Liver (tissue), 9 donors: Measurements from ENCODE around the gene IKBKE. TPM values are rescaled to one million over a fixed set of nuclear protein-coding genes. Genes with fewer than 3 reads are reported as not detected.

Experiments
- DNase-seq: peaks from one replicate; pipeline ENCODE4 v3.0.0-alpha.2; 2017; ENCODE audit warnings: low spot score
- H3K27ac ChIP-seq, 2 donors: one replicate each; pipeline ENCODE4 v1.7.0; 2013; ENCODE audit warnings: inconsistent platforms in 2 of 2, low read length in 2 of 2, control low read depth in 1 of 2, low read depth in 1 of 2, mild to moderate bottlenecking in 1 of 2
- H3K27me3 ChIP-seq, 4 donors: one replicate each; pipeline versions ENCODE4 v1.6.1 to v1.7.0; 2013; ENCODE audit warnings: low read length in 3 of 4, inconsistent platforms in 1 of 4, mild to moderate bottlenecking in 1 of 4, moderate library complexity in 1 of 4; ENCODE audit not compliant: control insufficient read depth in 4 of 4, insufficient read depth in 4 of 4
- H3K36me3 ChIP-seq, 4 donors: one replicate each; pipeline versions ENCODE4 v1.6.1 to v1.7.0; 2013; ENCODE audit warnings: low read length in 3 of 4, mild to moderate bottlenecking in 3 of 4, low read depth in 1 of 4, moderate library complexity in 1 of 4; ENCODE audit not compliant: control insufficient read depth in 4 of 4, insufficient read depth in 3 of 4
- H3K4me1 ChIP-seq, 4 donors: one replicate each; pipeline versions ENCODE4 v1.6.1 to v1.7.0; 2013; ENCODE audit warnings: low read length in 3 of 4, mild to moderate bottlenecking in 3 of 4, moderate library complexity in 1 of 4; ENCODE audit not compliant: control insufficient read depth in 4 of 4, insufficient read depth in 4 of 4
- H3K4me3 ChIP-seq, 3 donors: one replicate each; pipeline versions ENCODE4 v1.6.1 to v1.7.0; 2013; ENCODE audit warnings: low read length in 3 of 3, control low read depth in 1 of 3, low read depth in 1 of 3, mild to moderate bottlenecking in 1 of 3
- H3K9ac ChIP-seq, 2 donors: one replicate each; pipeline ENCODE4 v1.7.0; 2013; ENCODE audit warnings: low read length in 2 of 2, mild to moderate bottlenecking in 2 of 2, moderate library complexity in 2 of 2, control low read depth in 1 of 2, low read depth in 1 of 2
- H3K9me3 ChIP-seq, 4 donors: one replicate each; pipeline versions ENCODE4 v1.6.1 to v1.7.0; 2013; ENCODE audit warnings: low read length in 3 of 4; ENCODE audit not compliant: control insufficient read depth in 4 of 4
- CTCF ChIP-seq: fragments of 150-350 bp; IDR thresholded peaks from 2 replicates; pipeline ENCODE4 v1.5.1; 2017; ENCODE audit warnings: improper control_type of control experiment, low read depth, low read length; ENCODE audit not compliant: missing input control
- EGR1 ChIP-seq, 2 donors: IDR thresholded peaks; 2 replicates each; pipeline ENCODE4 v1.6.1; 2016 to 2018; ENCODE audit warnings: antibody characterized with exemption in 2 of 2, low read depth in 2 of 2
- FOXA1 ChIP-seq: IDR thresholded peaks from 2 replicates; pipeline ENCODE4 v1.6.1; 2016; ENCODE audit warnings: antibody characterized with exemption
- FOXA2 ChIP-seq: IDR thresholded peaks from 2 replicates; pipeline ENCODE4 v1.6.1; 2016; ENCODE audit warnings: antibody characterized with exemption
- HNF4G ChIP-seq: IDR thresholded peaks from 2 replicates; pipeline ENCODE4 v1.6.1; 2016; ENCODE audit warnings: antibody characterized with exemption
- MAX ChIP-seq: IDR thresholded peaks from 2 replicates; pipeline ENCODE4 v1.6.1; 2016; ENCODE audit warnings: antibody characterized with exemption
- RAD21 ChIP-seq, 2 donors: IDR thresholded peaks; 2 replicates each; pipeline ENCODE4 v1.6.1; 2016; ENCODE audit warnings: antibody characterized with exemption in 2 of 2, mild to moderate bottlenecking in 2 of 2
- REST ChIP-seq: IDR thresholded peaks from 2 replicates; pipeline ENCODE4 v1.6.1; 2016; ENCODE audit warnings: antibody characterized with exemption, mild to moderate bottlenecking
- SP1 ChIP-seq: IDR thresholded peaks from 2 replicates; pipeline ENCODE4 v1.6.1; 2018; ENCODE audit warnings: antibody characterized with exemption, mild to moderate bottlenecking
- TAF1 ChIP-seq: conservative IDR thresholded peaks from 2 replicates; pipeline ENCODE4 v1.6.1; 2016; ENCODE audit warnings: antibody characterized with exemption, mild to moderate bottlenecking
- YY1 ChIP-seq: IDR thresholded peaks from 2 replicates; pipeline ENCODE4 v1.6.1; 2016; ENCODE audit warnings: antibody characterized with exemption, mild to moderate bottlenecking
- WGBS: extraction: QIAGEN DNeasy Blood & Tissue Kit; methylation state at CpG from one replicate; pipeline ENCODE4 v1.1.7; 2013; 5-methylcytosine and 5-hydroxymethylcytosine counted together
- polyA plus RNA-seq, 2 donors: library from polyadenylated mRNA; stranded (reverse) in 1 of 2; unstranded in 1 of 2; fragments of 200-250 nt in 1 of 2; fragments of >200 nt in 1 of 2; fragmentation: Nextera tagmentation in 1 of 2; extraction: Ambion mirVana in 1 of 2; gene quantifications; one replicate each; pipeline versions ENCODE4 v1.2.1 to v1.2.3, GENCODE V29; 2013 to 2015
- total RNA-seq, 2 donors: library from RNA; depleted of rRNA; stranded (reverse); fragments of >200 nt; gene quantifications; one replicate each; pipeline ENCODE4 v1.2.3, GENCODE V29; 2014
- donor health status: healthy.
- donor health status: healthy.
- donor health status: healthy.
- donor health status: healthy.
- donor health status: healthy.

Gene IKBKE
- total and polyA plus RNA-seq, 4 donors = 0.81 to 3.9 (median 1.5) TPM

- H3K4me1 ChIP-seq = no peaks in the 10 kb centered on the region
- 83% methylated on average over 11 of the region's 11 CpGs for WGBS
- H3K9me3 ChIP-seq = no peaks in the 10 kb centered on the region
- H3K27me3 ChIP-seq = no peaks in the 10 kb centered on the region
- H3K9ac ChIP-seq = no peak overlapping the region
- no peak overlapping the region for H3K4me3 ChIP-seq
- DNase-seq = no peak
- no peak for TF ChIP-seq MAX
- no peak for TF ChIP-seq CTCF
- TF ChIP-seq SP1 = no peak
- no peak for TF ChIP-seq REST
- TF ChIP-seq FOXA1 = no peak
- no peak for TF ChIP-seq FOXA2
- TF ChIP-seq EGR1 (IDR thresholded peaks at IDR 0.05; ENCODE audit: low read depth in 2 of 2) = no peak
- TF ChIP-seq HNF4G = no peak
- no peak for TF ChIP-seq YY1
- peaks cover 0 to 4% (median 0%) of the 10 kb centered on the region in 4 donors for H3K36me3 ChIP-seq
- no peak overlapping the region for H3K27ac ChIP-seq
Measured at GRCh38 chr1:206478746-206479145, 8.5 kb downstream of the IKBKE start.

- peaks cover 0 to 4% (median 0%) of the 10 kb centered on the region in 4 donors for H3K36me3 ChIP-seq
- peak; percentile 81 to 91 for TF ChIP-seq RAD21 (IDR thresholded peaks at IDR 0.05)
- peak; percentile 81 for TF ChIP-seq CTCF
- TF ChIP-seq TAF1 = no peak
Measured at GRCh38 chr1:206479183-206480125, 9.2 kb downstream of the IKBKE start.

More at GRCh38 chr1:206479183-206480125, 9.2 kb downstream of the IKBKE start:
- Histone ChIP-seq H3K9me3 (no peaks in the 10 kb centered on the region), H3K4me1 (no peaks in the 10 kb centered on the region), H3K4me3 (no peak overlapping the region), H3K27me3 (no peaks in the 10 kb centered on the region), H3K9ac (no peak overlapping the region), H3K27ac (no peak overlapping the region)
- peak; percentile 66 for DNase-seq
- 80% methylated on average over 14 of the region's 14 CpGs for WGBS
